GM12878 (cell line): ENCODE results near the gene ZXDC. TPM values are rescaled to one million over a fixed set of nuclear protein-coding genes. Genes with fewer than 3 reads are reported as not detected.

Experiments used
- ASH2L ChIP-seq: fragments of 300-600, 200-600 bp; sonication (generic); IDR thresholded peaks from 2 replicates; pipeline ENCODE4 v1.6.1; 2017; ENCODE audit warnings: low read depth, mild to moderate bottlenecking, borderline replicate concordance
- IRF5 ChIP-seq: fragments of 450-650 bp; IDR thresholded peaks from 2 replicates; pipeline ENCODE4 v1.6.1; 2017; ENCODE audit warnings: borderline replicate concordance
- TCF12 ChIP-seq: IDR thresholded peaks from 2 replicates; pipeline ENCODE4 v1.6.1; 2011; ENCODE audit warnings: low read depth, mild to moderate bottlenecking, low read length
- ZBTB4 ChIP-seq: fragments of 450-650 bp; formaldehyde crosslinking; IDR thresholded peaks from 2 replicates; pipeline ENCODE4 v1.4.0; 2022; ENCODE audit warnings: mild to moderate bottlenecking, moderate library complexity
- ZNF687 ChIP-seq: fragments of 450-650 bp; IDR thresholded peaks from 2 replicates; pipeline ENCODE4 v1.6.1; 2017; ENCODE audit warnings: mild to moderate bottlenecking, moderate library complexity
- polyA plus RNA-seq, 11 experiments: library from polyadenylated mRNA; depleted of rRNA in 4 of 11; unstranded in 6 of 11; stranded (reverse) in 5 of 11; fragments of >200 nt; fragmentation: Nextera tagmentation in 4 of 11; fragmentation: Illumina TruSeq in 1 of 11; extraction: Ambion mirVana in 4 of 11; extraction: Trizol in 1 of 11; gene quantifications; 1 replicate in 1 of 11; 2 replicates in 10 of 11; pipeline versions ENCODE4 v1.2.1 to v1.2.3, GENCODE V29; 2011 to 2016; ENCODE audit warnings: inconsistent platforms in 2 of 11, missing spikeins in 2 of 11, low read depth in 1 of 11
- total RNA-seq, 4 experiments: library from RNA; depleted of rRNA in 3 of 4; stranded (reverse); fragments of >200 nt in 3 of 4; fragmentation: Illumina TruSeq in 1 of 4; extraction: Trizol in 1 of 4; gene quantifications; 2 replicates each; pipeline versions ENCODE4 v1.2.1 to v1.2.3, GENCODE V29; 2013 to 2021

Gene ZXDC
- total and polyA plus RNA-seq, 10 of the 15 experiments (the other 5 are each of a cell fraction or from before 2014, with no cell fraction given), result 0.72 to 15.3 (median 8.5) TPM

GRCh38 chr3:126474498-126475412, 936 bp downstream of the ZXDC start (continued):
- no peak for TF ChIP-seq IRF5
- TF ChIP-seq ZNF687, result no peak
- peak; percentile 2; the same call in 1 of the 2 replicates for TF ChIP-seq ASH2L
- 0 out of 2 replicates have a peak, but pooled peaks have one; percentile 11 for TF ChIP-seq TCF12
- no peak for TF ChIP-seq ZBTB4 (CRISPR knock-in tag)
